Gastrocnemius medialis (tissue), 4 donors: Measurements from ENCODE around the gene NLGN4X.

Source experiments
- CTCF ChIP-seq, 5 experiments: fragments of 450-650 bp in 3 of 5; fragments of 200-600 bp in 2 of 5; sonication (generic) in 2 of 5; IDR thresholded peaks in 4 of 5; conservative IDR thresholded peaks in 1 of 5; 1 replicate in 4 of 5; 2 replicates in 1 of 5; pipeline ENCODE4 v1.5.1; 2016 to 2019; ENCODE audit warnings: antibody characterized with exemption in 5 of 5, mild to moderate bottlenecking in 3 of 5, moderate library complexity in 3 of 5
- POLR2A ChIP-seq, 2 donors: fragments of 450-650 bp; IDR thresholded peaks; one replicate each; pipeline ENCODE4 v1.6.1; 2017; ENCODE audit warnings: antibody characterized with exemption in 2 of 2, mild to moderate bottlenecking in 2 of 2, moderate library complexity in 2 of 2

- TF ChIP-seq CTCF (IDR thresholded peaks at IDR 0.05 in 4 of 5, conservative IDR thresholded peaks at IDR 0.05 in 1 of 5) (no peak), POLR2A (IDR thresholded peaks at IDR 0.05) (no peak)
These were observed 337.3 kb downstream of the NLGN4X start for GRCh38 chrX:5891378-5891777.
